ENCODE measurements around the gene AXIN1.
"Not testable (repeated sequence)": the region's sequence is repeated elsewhere in the genome, so short reads cannot be mapped to it uniquely, and the experiment has no call there.

The AXIN1 gene

GRCh38 chr16:363110-363765 lies 10.7 kb upstream of the AXIN1 start:
- DNase-seq = no peak
- Histone ChIP-seq H3K27ac (ENCODE audit: low read length) (no peak overlapping the region), H3K4me2 (ENCODE audit: low read depth, low read length) (no peak overlapping the region), H3K9me3 (replicated peaks; ENCODE audit: insufficient read depth, low read length) (no peaks in the 10 kb centered on the region), H3K27me3 (replicated peaks; ENCODE audit: insufficient read depth, low read length) (peaks cover 15% of the 10 kb centered on the region), H2AFZ (ENCODE audit: low read length) (no peak overlapping the region), H3K9me2 (replicated peaks; ENCODE audit: insufficient read depth, low read length) (no peaks in the 10 kb centered on the region), H3K9ac (ENCODE audit: low read length) (no peak overlapping the region), H3F3A (ENCODE audit: insufficient read depth, low read length) (no peaks in the 10 kb centered on the region), H3K4me3 (ENCODE audit: low read length) (no peak overlapping the region), H3K36me3 (replicated peaks; ENCODE audit: insufficient read depth, low read length) (no peaks in the 10 kb centered on the region), H4K20me1 (ENCODE audit: insufficient read depth, low read length) (no peaks in the 10 kb centered on the region), H3K79me2 (ENCODE audit: low read length) (no peaks in the 10 kb centered on the region), H3K4me1 (ENCODE audit: low read length) (no peaks in the 10 kb centered on the region)
- no peak for TF ChIP-seq EZH2 (optimal IDR thresholded peaks at IDR 0.05; ENCODE audit: low read depth, low read length)
- no peak for TF ChIP-seq CTCF (IDR thresholded peaks at IDR 0.05; ENCODE audit: low read length)
- TF ChIP-seq EZH2phosphoT487 (IDR thresholded peaks at IDR 0.05; ENCODE audit: low read length) = no peak

GRCh38 chr16:362702-362999 lies 10.1 kb upstream of the AXIN1 start:
- not testable (repeated sequence) for H3K4me1 ChIP-seq (ENCODE audit: low read length); H3K9me2 ChIP-seq (replicated peaks; ENCODE audit: insufficient read depth, low read length); H3K27ac ChIP-seq (ENCODE audit: low read length); DNase-seq; H3K36me3 ChIP-seq (replicated peaks; ENCODE audit: insufficient read depth, low read length); H3K4me3 ChIP-seq (ENCODE audit: low read length); H4K20me1 ChIP-seq (ENCODE audit: insufficient read depth, low read length); H3F3A ChIP-seq (ENCODE audit: insufficient read depth, low read length); H3K9ac ChIP-seq (ENCODE audit: low read length); H3K9me3 ChIP-seq (replicated peaks; ENCODE audit: insufficient read depth, low read length); H2AFZ ChIP-seq (ENCODE audit: low read length); H3K79me2 ChIP-seq (ENCODE audit: low read length); H3K4me2 ChIP-seq (ENCODE audit: low read depth, low read length)
- peaks cover 15% of the 10 kb centered on the region for H3K27me3 ChIP-seq (replicated peaks; ENCODE audit: insufficient read depth, low read length)

- H3K27me3 ChIP-seq (replicated peaks; ENCODE audit: insufficient read depth, low read length) = peaks cover 15% of the 10 kb centered on the region
- no peak overlapping the region for H3K4me3 ChIP-seq (ENCODE audit: low read length)
- TF ChIP-seq EZH2phosphoT487 (IDR thresholded peaks at IDR 0.05; ENCODE audit: low read length) = no peak
- no peak for TF ChIP-seq EZH2 (optimal IDR thresholded peaks at IDR 0.05; ENCODE audit: low read depth, low read length)
- peak; percentile 84 for TF ChIP-seq CTCF (IDR thresholded peaks at IDR 0.05; ENCODE audit: low read length)
- no peaks in the 10 kb centered on the region for H3K9me3 ChIP-seq (replicated peaks; ENCODE audit: insufficient read depth, low read length)
- H3K36me3 ChIP-seq (replicated peaks; ENCODE audit: insufficient read depth, low read length) = no peaks in the 10 kb centered on the region
- no peak overlapping the region for H3K27ac ChIP-seq (ENCODE audit: low read length)
- H3K79me2 ChIP-seq (ENCODE audit: low read length) = no peaks in the 10 kb centered on the region
- H3K4me2 ChIP-seq (ENCODE audit: low read depth, low read length) = peak overlapping the region; percentile 80
- no peaks in the 10 kb centered on the region for H3F3A ChIP-seq (ENCODE audit: insufficient read depth, low read length)
- H4K20me1 ChIP-seq (ENCODE audit: insufficient read depth, low read length) = no peaks in the 10 kb centered on the region
- H2AFZ ChIP-seq (ENCODE audit: low read length) = peak overlapping the region; percentile 54
- no peak overlapping the region for H3K9ac ChIP-seq (ENCODE audit: low read length)
- DNase-seq = peak; percentile 78
- H3K4me1 ChIP-seq (ENCODE audit: low read length) = no peaks in the 10 kb centered on the region
- H3K9me2 ChIP-seq (replicated peaks; ENCODE audit: insufficient read depth, low read length) = no peaks in the 10 kb centered on the region
Measured at GRCh38 chr16:361872-362701, 9.6 kb upstream of the AXIN1 start.

GRCh38 chr16:361341-361871 lies 8.9 kb upstream of the AXIN1 start:
- Histone ChIP-seq H3K9me3 (replicated peaks; ENCODE audit: insufficient read depth, low read length) (no peaks in the 10 kb centered on the region), H3K4me2 (ENCODE audit: low read depth, low read length) (peak overlapping the region; percentile 80; the same call in 1 of the 2 replicates), H3F3A (ENCODE audit: insufficient read depth, low read length) (no peaks in the 10 kb centered on the region), H3K27me3 (replicated peaks; ENCODE audit: insufficient read depth, low read length) (peaks cover 15% of the 10 kb centered on the region), H4K20me1 (ENCODE audit: insufficient read depth, low read length) (no peaks in the 10 kb centered on the region), H3K4me3 (ENCODE audit: low read length) (no peak overlapping the region), H2AFZ (ENCODE audit: low read length) (no peak overlapping the region), H3K79me2 (ENCODE audit: low read length) (no peaks in the 10 kb centered on the region), H3K27ac (ENCODE audit: low read length) (no peak overlapping the region), H3K9ac (ENCODE audit: low read length) (no peak overlapping the region), H3K4me1 (ENCODE audit: low read length) (no peaks in the 10 kb centered on the region), H3K9me2 (replicated peaks; ENCODE audit: insufficient read depth, low read length) (no peaks in the 10 kb centered on the region), H3K36me3 (replicated peaks; ENCODE audit: insufficient read depth, low read length) (no peaks in the 10 kb centered on the region)
- DNase-seq = no peak
- TF ChIP-seq EZH2 (optimal IDR thresholded peaks at IDR 0.05; ENCODE audit: low read depth, low read length) = no peak
- TF ChIP-seq EZH2phosphoT487 (IDR thresholded peaks at IDR 0.05; ENCODE audit: low read length) = no peak
- no peak for TF ChIP-seq CTCF (IDR thresholded peaks at IDR 0.05; ENCODE audit: low read length)
